Eye (tissue), 1 donor: ENCODE results near the gene TYSND1.
"Not testable (repeated sequence)": the region's sequence is repeated elsewhere in the genome, so short reads cannot be mapped to it uniquely, and the experiment has no call there.

Experiments
- DNase-seq: peaks from one replicate; pipeline ENCODE4 v3.0.0-alpha.2; 2015

TYSND1 gene

GRCh38 chr10:70101668-70102067 is 44.8 kb downstream of the TYSND1 start:
- no peak for DNase-seq

GRCh38 chr10:70101068-70101562 is 45.4 kb downstream of the TYSND1 start:
- DNase-seq: not testable (repeated sequence)

GRCh38 chr10:70098271-70098670 is 48.2 kb downstream of the TYSND1 start:
- no peak for DNase-seq

- DNase-seq: no peak
These were observed 49.0 kb downstream of the TYSND1 start for GRCh38 chr10:70097459-70097858.

GRCh38 chr10:70096705-70097420 is 49.6 kb downstream of the TYSND1 start:
- no peak for DNase-seq

- DNase-seq: no peak
These were observed 50.3 kb downstream of the TYSND1 start for GRCh38 chr10:70096016-70096704.

GRCh38 chr10:70094250-70094649 is 52.2 kb downstream of the TYSND1 start:
- no peak for DNase-seq

GRCh38 chr10:70093335-70093944 is 53.1 kb downstream of the TYSND1 start:
- DNase-seq: no peak

GRCh38 chr10:70092389-70092718 is 54.1 kb downstream of the TYSND1 start:
- no peak for DNase-seq

- DNase-seq: no peak
These were observed 55.5 kb downstream of the TYSND1 start for GRCh38 chr10:70090951-70091350.

- DNase-seq: no peak
These were observed 56.5 kb downstream of the TYSND1 start for GRCh38 chr10:70090013-70090412.

- DNase-seq: no peak
These were observed 58.2 kb downstream of the TYSND1 start for GRCh38 chr10:70088308-70088698.
